ENCODE data around the gene SMIM3.

GRCh38 chr5:150763023-150763769 lies 15.4 kb upstream of the SMIM3 start:
- no peak for TF ChIP-seq POLR2A (IDR thresholded peaks at IDR 0.05)
- no peak for TF ChIP-seq CTCF (IDR thresholded peaks at IDR 0.05)
- TF ChIP-seq EP300 (IDR thresholded peaks at IDR 0.05) = peak in 1 of 4 donors; percentile 18

All from sigmoid colon (tissue), 4 donors.